WTC11 (cell line): ENCODE measurements around the gene MYOCOS.
"Not testable (repeated sequence)": the region's sequence is repeated elsewhere in the genome, so short reads cannot be mapped to it uniquely, and the experiment has no call there.

Source experiments
- JUN ChIP-seq: sonication (generic); formaldehyde crosslinking; IDR thresholded peaks from 2 replicates; pipeline ENCODE4 v1.8.0; 2023; ENCODE audit warnings: mild to moderate bottlenecking, missing genetic modification reagents
- NR2C2 ChIP-seq: sonication (generic); formaldehyde crosslinking; IDR thresholded peaks from 2 replicates; pipeline ENCODE4 v1.8.0; 2022; ENCODE audit warnings: mild to moderate bottlenecking, missing genetic modification reagents
- RELA ChIP-seq: sonication (generic); formaldehyde crosslinking; IDR thresholded peaks from 2 replicates; pipeline ENCODE4 v1.8.1; 2022; ENCODE audit warnings: missing genetic modification reagents, mild to moderate bottlenecking, borderline replicate concordance
- TF ChIP-seq, protein P1 (sequence below): sonication (generic); formaldehyde crosslinking; IDR thresholded peaks from 2 replicates; pipeline ENCODE4 v1.8.0; 2022; ENCODE audit warnings: mild to moderate bottlenecking, missing genetic modification reagents
- TF ChIP-seq, protein P2 (sequence below): fragments of 200-600 bp; IDR thresholded peaks from 2 replicates; pipeline ENCODE4 v1.8.0; 2022; ENCODE audit warnings: antibody characterized with exemption

DNA sequence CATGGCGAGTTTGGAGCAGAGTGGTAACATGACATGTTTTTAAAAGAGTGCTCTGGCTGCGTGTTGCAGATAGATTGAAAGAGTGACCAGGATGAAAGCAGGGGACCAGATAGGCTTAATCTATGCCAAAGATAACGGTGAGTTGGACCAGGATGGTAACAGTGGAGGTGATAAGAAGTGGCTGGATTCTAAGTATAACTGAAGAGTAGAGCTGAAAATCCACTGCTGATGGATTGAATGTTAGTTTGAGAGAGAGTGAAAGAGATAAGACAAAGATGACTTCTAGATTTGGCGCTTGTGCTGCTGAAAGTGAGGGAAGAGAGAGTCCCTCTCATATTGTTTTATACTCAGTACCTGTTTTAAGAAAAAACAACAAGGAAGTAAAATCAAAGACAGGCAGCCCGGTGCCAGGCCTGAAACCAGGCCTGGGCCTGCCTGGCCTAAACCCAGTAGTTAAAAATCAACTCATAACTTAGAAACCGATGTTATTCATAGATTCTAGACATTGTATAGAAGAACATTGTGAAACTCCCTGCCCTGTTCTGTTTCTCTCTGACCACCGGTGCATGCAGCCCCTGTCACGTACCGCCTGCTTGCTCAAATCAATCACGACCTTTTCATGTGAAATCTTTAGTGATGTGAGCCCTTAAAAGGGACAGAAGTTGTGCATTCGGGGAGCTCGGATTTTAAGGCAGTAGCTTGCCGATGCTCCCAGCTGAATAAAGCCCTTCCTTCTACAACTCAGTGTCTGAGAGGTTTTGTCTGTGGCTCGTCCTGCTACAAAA lies 6.7 kb upstream of the MYOCOS start:
- TF ChIP-seq NR2C2 (CRISPR knock-in tag); JUN; RELA (CRISPR knock-in tag): not testable (repeated sequence)
- TF ChIP-seq, protein P1, sequence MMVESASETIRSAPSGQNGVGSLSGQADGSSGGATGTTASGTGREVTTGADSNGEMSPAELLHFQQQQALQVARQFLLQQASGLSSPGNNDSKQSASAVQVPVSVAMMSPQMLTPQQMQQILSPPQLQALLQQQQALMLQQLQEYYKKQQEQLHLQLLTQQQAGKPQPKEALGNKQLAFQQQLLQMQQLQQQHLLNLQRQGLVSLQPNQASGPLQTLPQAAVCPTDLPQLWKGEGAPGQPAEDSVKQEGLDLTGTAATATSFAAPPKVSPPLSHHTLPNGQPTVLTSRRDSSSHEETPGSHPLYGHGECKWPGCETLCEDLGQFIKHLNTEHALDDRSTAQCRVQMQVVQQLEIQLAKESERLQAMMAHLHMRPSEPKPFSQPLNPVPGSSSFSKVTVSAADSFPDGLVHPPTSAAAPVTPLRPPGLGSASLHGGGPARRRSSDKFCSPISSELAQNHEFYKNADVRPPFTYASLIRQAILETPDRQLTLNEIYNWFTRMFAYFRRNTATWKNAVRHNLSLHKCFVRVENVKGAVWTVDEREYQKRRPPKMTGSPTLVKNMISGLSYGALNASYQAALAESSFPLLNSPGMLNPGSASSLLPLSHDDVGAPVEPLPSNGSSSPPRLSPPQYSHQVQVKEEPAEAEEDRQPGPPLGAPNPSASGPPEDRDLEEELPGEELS (CRISPR knock-in tag): not testable (repeated sequence)
- TF ChIP-seq, protein P2, sequence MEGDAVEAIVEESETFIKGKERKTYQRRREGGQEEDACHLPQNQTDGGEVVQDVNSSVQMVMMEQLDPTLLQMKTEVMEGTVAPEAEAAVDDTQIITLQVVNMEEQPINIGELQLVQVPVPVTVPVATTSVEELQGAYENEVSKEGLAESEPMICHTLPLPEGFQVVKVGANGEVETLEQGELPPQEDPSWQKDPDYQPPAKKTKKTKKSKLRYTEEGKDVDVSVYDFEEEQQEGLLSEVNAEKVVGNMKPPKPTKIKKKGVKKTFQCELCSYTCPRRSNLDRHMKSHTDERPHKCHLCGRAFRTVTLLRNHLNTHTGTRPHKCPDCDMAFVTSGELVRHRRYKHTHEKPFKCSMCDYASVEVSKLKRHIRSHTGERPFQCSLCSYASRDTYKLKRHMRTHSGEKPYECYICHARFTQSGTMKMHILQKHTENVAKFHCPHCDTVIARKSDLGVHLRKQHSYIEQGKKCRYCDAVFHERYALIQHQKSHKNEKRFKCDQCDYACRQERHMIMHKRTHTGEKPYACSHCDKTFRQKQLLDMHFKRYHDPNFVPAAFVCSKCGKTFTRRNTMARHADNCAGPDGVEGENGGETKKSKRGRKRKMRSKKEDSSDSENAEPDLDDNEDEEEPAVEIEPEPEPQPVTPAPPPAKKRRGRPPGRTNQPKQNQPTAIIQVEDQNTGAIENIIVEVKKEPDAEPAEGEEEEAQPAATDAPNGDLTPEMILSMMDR: not testable (repeated sequence)
